Measurements from ENCODE around the gene BIRC2. TPM values are rescaled to one million over a fixed set of nuclear protein-coding genes. Genes with fewer than 3 reads are reported as not detected.

The BIRC2 gene
- total RNA-seq, 1 experiment from 2014 or later, result 76.8 TPM

- in situ Hi-C loops (cut with HindIII; ENCODE audit: low pct_unique_long_range_greater_than_20kb, low sequenced_read_pairs), result no loop called here
- H3K27me3 ChIP-seq (ENCODE audit: control insufficient read depth, insufficient read depth, low read length), result no peaks in the 10 kb centered on the region
- H3K9me3 ChIP-seq (ENCODE audit: control insufficient read depth, insufficient read depth, low read depth, low read length), result no peaks in the 10 kb centered on the region; the same call in 1 of the 2 replicates
- ChIA-PET POLR2A (no interaction called here), CTCF (interaction anchor here (0.6 kb wide), 1 partner anchor 162 kb away, joined by 3 read pairs; no protein-coding TSS in a partner anchor)
- intact Hi-C loops (cut with micrococcal nuclease; ENCODE audit: unreplicated experiment), result no loop called here
- ATAC-seq (no peak), DNase-seq (ENCODE audit: low read depth, low spot score) (no peak)
- H3K4me1 ChIP-seq (ENCODE audit: control insufficient read depth, insufficient read depth, low read length), result no peaks in the 10 kb centered on the region; the same call in 1 of the 2 replicates
- no peak for TF ChIP-seq CTCF (IDR thresholded peaks at IDR 0.05)
- no peak for TF ChIP-seq SIN3A (IDR thresholded peaks at IDR 0.05; ENCODE audit: borderline replicate concordance, insufficient read depth, low read depth, low read length)
- TF ChIP-seq REST (IDR thresholded peaks at IDR 0.05; ENCODE audit: insufficient read depth in 1 of 2, low read depth in 2 of 2, low read length in 1 of 2), result no peak
- no peak for TF ChIP-seq POLR2AphosphoS5 (IDR thresholded peaks at IDR 0.05; ENCODE audit: low read depth, low read length)
- TF ChIP-seq TCF7L2 (IDR thresholded peaks at IDR 0.05; ENCODE audit: low read depth, low read length), result no peak
- no peak overlapping the region for H3K4me3 ChIP-seq (ENCODE audit: low read depth in 2 of 2, low read length in 2 of 2)
- H3K36me3 ChIP-seq (ENCODE audit: control insufficient read depth, insufficient read depth, low read length), result peaks cover 40% of the 10 kb centered on the region
- BruUV-seq (replicated peaks), result no TSS peak
- H3K27ac ChIP-seq (ENCODE audit: low read length), result no peak overlapping the region
These were observed 12.4 kb downstream of the BIRC2 start for GRCh38 chr11:102359372-102359771.

- intact Hi-C loops (cut with micrococcal nuclease; ENCODE audit: unreplicated experiment) (no loop called here), in situ Hi-C loops (cut with HindIII; ENCODE audit: low pct_unique_long_range_greater_than_20kb, low sequenced_read_pairs) (no loop called here)
- POLR2A ChIA-PET, result interaction anchor here (0.7 kb wide), 1 partner anchor 243 kb away, joined by 6 read pairs; no protein-coding TSS in a partner anchor
- Histone ChIP-seq H3K36me3 (ENCODE audit: control insufficient read depth, insufficient read depth, low read length) (peaks cover 49% of the 10 kb centered on the region), H3K4me1 (ENCODE audit: control insufficient read depth, insufficient read depth, low read length) (no peaks in the 10 kb centered on the region; the same call in 1 of the 2 replicates), H3K4me3 (ENCODE audit: low read depth in 2 of 2, low read length in 2 of 2) (no peak overlapping the region), H3K27me3 (ENCODE audit: control insufficient read depth, insufficient read depth, low read length) (no peaks in the 10 kb centered on the region), H3K27ac (ENCODE audit: low read length) (no peak overlapping the region), H3K9me3 (ENCODE audit: control insufficient read depth, insufficient read depth, low read depth, low read length) (no peaks in the 10 kb centered on the region)
- BruUV-seq (replicated peaks), result no TSS peak
- no peak for TF ChIP-seq SIN3A (IDR thresholded peaks at IDR 0.05; ENCODE audit: borderline replicate concordance, insufficient read depth, low read depth, low read length)
- TF ChIP-seq REST (IDR thresholded peaks at IDR 0.05; ENCODE audit: insufficient read depth in 1 of 2, low read depth in 2 of 2, low read length in 1 of 2), result no peak
- TF ChIP-seq CTCF (IDR thresholded peaks at IDR 0.05), result no peak
- TF ChIP-seq TCF7L2 (IDR thresholded peaks at IDR 0.05; ENCODE audit: low read depth, low read length), result no peak
- no peak for TF ChIP-seq POLR2AphosphoS5 (IDR thresholded peaks at IDR 0.05; ENCODE audit: low read depth, low read length)
- CTCF ChIA-PET, result no interaction called here
- no peak for ATAC-seq
- no peak for DNase-seq (ENCODE audit: low read depth, low spot score)
These were observed 13.7 kb downstream of the BIRC2 start for GRCh38 chr11:102360681-102361080.
